K562 (cell line): Measurements from ENCODE around the gene PVALEF. TPM values are rescaled to one million over a fixed set of nuclear protein-coding genes. Genes with fewer than 3 reads are reported as not detected.
A peak's percentile ranks its signal among the peaks of the same experiment; 100 is the strongest.

Experiments used
- ATF1 ChIP-seq, 2 experiments: fragments of 450-650 bp in 1 of 2; IDR thresholded peaks; 2 replicates each; pipeline ENCODE4 v1.6.1; 2016; ENCODE audit warnings: missing compliant biosample characterization in 1 of 2, missing genetic modification characterization in 1 of 2
- CBX3 ChIP-seq, 2 experiments: IDR thresholded peaks; 1 replicate in 1 of 2; 2 replicates in 1 of 2; pipeline ENCODE4 v1.6.1; 2012; ENCODE audit warnings: inconsistent platforms in 2 of 2, low read length in 2 of 2, borderline replicate concordance in 1 of 2, control low read depth in 1 of 2
- E2F5 ChIP-seq: sonication (generic); formaldehyde crosslinking; IDR thresholded peaks from 2 replicates; pipeline ENCODE4 v1.8.0; 2022; ENCODE audit warnings: mild to moderate bottlenecking, missing genetic modification reagents
- JUNB ChIP-seq: fragments of 450-650 bp; formaldehyde crosslinking; conservative IDR thresholded peaks from 2 replicates; pipeline ENCODE4 v1.4.0; 2020; ENCODE audit warnings: mild to moderate bottlenecking
- KLF10 ChIP-seq: fragments of 250-450 bp; sonication (Bioruptor Pico); IDR thresholded peaks from 2 replicates; pipeline ENCODE4 v1.6.1; 2021; ENCODE audit warnings: matching md5 sums
- MCM7 ChIP-seq, 2 experiments: fragments of 450-650 bp; IDR thresholded peaks; 2 replicates each; pipeline ENCODE4 v1.6.1; 2016 to 2018
- PBX2 ChIP-seq, 2 experiments: IDR thresholded peaks in 1 of 2; conservative IDR thresholded peaks in 1 of 2; 2 replicates each; pipeline ENCODE4 v1.6.1; 2016; ENCODE audit warnings: low read depth in 2 of 2, mild to moderate bottlenecking in 1 of 2, missing compliant biosample characterization in 1 of 2, missing genetic modification characterization in 1 of 2, moderate library complexity in 1 of 2
- POLR2AphosphoS2 ChIP-seq: IDR thresholded peaks from 2 replicates; pipeline ENCODE4 v1.6.1; 2012; ENCODE audit warnings: low read length, improper control_type of control experiment
- RAD21 ChIP-seq, 2 experiments: fragments of 250-450 bp in 1 of 2; fragments of 450-650 bp in 1 of 2; sonication (Bioruptor Pico) in 1 of 2; formaldehyde crosslinking in 1 of 2; IDR thresholded peaks in 1 of 2; conservative IDR thresholded peaks in 1 of 2; 2 replicates each; pipeline versions ENCODE4 v1.4.0 to v1.8.0; 2020 to 2022; ENCODE audit warnings: mild to moderate bottlenecking in 2 of 2, moderate library complexity in 1 of 2
- SNAPC5 ChIP-seq: fragments of 250-450 bp; sonication (Bioruptor Pico); IDR thresholded peaks from 2 replicates; pipeline ENCODE4 v1.8.0; 2021; ENCODE audit warnings: moderate library complexity, mild to moderate bottlenecking, inconsistent platforms
- SREBF2 ChIP-seq: sonication (generic); formaldehyde crosslinking; IDR thresholded peaks from 2 replicates; pipeline ENCODE4 v1.4.0; 2020; ENCODE audit warnings: mild to moderate bottlenecking, missing genetic modification reagents
- TAL1 ChIP-seq: fragments of 450-650 bp; IDR thresholded peaks from 2 replicates; pipeline ENCODE4 v1.6.1; 2016; ENCODE audit warnings: mild to moderate bottlenecking
- ZMIZ1 ChIP-seq, 2 experiments: fragments of 150-350 bp in 1 of 2; IDR thresholded peaks; 2 replicates each; pipeline ENCODE4 v1.6.1; 2012 to 2016; ENCODE audit warnings: low read depth in 2 of 2, low read length in 2 of 2, mild to moderate bottlenecking in 1 of 2, moderate library complexity in 1 of 2
- ZNF124 ChIP-seq: sonication (generic); formaldehyde crosslinking; IDR thresholded peaks from 2 replicates; pipeline ENCODE4 v1.8.1; 2022; ENCODE audit warnings: missing genetic modification reagents
- ZNF224 ChIP-seq: sonication (generic); formaldehyde crosslinking; IDR thresholded peaks from 2 replicates; pipeline ENCODE4 v1.8.0; 2022; ENCODE audit warnings: mild to moderate bottlenecking, missing genetic modification reagents
- ZNF324 ChIP-seq: fragments of 250-450 bp; sonication (Bioruptor Pico); IDR thresholded peaks from 2 replicates; pipeline ENCODE4 v1.4.0; 2020; ENCODE audit warnings: mild to moderate bottlenecking
- ZNF431 ChIP-seq: sonication (generic); formaldehyde crosslinking; IDR thresholded peaks from 2 replicates; pipeline ENCODE4 v1.8.0; 2022; ENCODE audit warnings: mild to moderate bottlenecking, missing genetic modification reagents
- polyA plus RNA-seq, 8 experiments: library from polyadenylated mRNA; depleted of rRNA in 4 of 8; stranded (reverse) in 5 of 8; unstranded in 3 of 8; fragments of >200 nt; fragmentation: Nextera tagmentation in 2 of 8; fragmentation: Illumina TruSeq in 1 of 8; extraction: Ambion mirVana in 2 of 8; extraction: Trizol in 1 of 8; gene quantifications; 2 replicates each; pipeline versions ENCODE4 v1.2.1 to v1.2.3, GENCODE V29; 2011 to 2014; ENCODE audit warnings: inconsistent platforms in 1 of 8, missing spikeins in 1 of 8
- total RNA-seq, 7 experiments: library from RNA; depleted of rRNA in 6 of 7; stranded (reverse); fragments of >200 nt in 6 of 7; fragmentation: Illumina TruSeq in 2 of 7; extraction: Trizol in 2 of 7; gene quantifications; 2 replicates each; pipeline versions ENCODE4 v1.2.1 to v1.2.3, GENCODE V29; 2011 to 2021; ENCODE audit warnings: low replicate concordance in 1 of 7
- TF ChIP-seq, protein P1 (sequence below): fragments of 250-450 bp; sonication (Bioruptor Pico); IDR thresholded peaks from 2 replicates; pipeline ENCODE4 v1.5.0; 2021

PVALEF gene
- total and polyA plus RNA-seq, 9 of the 15 experiments (the other 6 are each of a cell fraction or from before 2014, with no cell fraction given): not detected

DNA sequence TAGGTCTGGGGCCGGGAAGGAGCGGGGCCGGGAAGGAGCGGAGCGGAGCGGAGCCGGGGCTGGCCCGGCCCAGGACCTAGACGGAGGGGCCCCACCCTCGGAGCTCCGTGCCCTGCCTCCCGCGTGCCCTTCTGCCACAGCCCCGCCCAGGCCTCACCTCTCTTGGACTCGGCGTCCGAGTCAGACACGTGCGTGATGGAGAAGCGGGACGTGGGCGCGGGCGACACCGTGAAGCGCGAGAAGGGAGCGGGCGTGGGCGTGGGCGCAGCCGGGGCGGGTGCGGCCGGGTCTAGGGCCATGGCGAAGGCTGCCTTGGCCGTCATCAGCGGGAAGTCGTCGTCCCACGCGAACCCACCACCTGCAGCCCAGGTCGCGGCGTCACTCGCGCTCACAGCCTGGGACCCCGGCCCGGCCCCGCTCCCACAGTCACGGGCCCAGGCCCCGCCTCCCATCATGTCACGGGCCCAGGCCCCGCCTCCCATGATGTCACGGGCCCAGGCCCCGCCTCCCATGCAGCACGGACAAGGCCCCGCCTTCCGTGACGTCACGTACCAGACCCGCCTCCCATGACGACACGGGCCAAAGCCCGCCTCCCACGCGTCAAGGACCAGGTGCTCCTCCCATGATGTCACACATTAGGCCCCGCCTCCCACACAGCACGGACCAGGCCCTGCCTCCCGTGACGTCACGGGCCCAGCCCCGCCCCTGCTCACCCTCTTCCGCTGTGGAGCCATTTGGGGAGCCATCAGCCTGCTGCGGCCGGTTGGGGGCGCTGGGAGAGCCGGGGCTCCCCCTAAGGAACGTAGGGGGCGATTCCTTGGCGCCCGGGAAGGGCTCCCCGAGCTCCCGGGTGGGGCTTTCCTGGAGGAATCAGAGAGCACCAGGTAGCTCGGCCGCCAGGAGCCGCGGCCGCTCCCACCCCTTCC lies 45.8 kb upstream of the PVALEF start (continued):
- TF ChIP-seq POLR2AphosphoS2 (no peak), TAL1 (no peak), ZMIZ1 (IDR thresholded peaks at IDR 0.05; ENCODE audit: low read depth in 2 of 2, low read length in 2 of 2) (no peak), KLF10 (no peak), SREBF2 (CRISPR knock-in tag) (no peak), ZNF431 (peak; percentile 21; the same call in 1 of the 2 replicates), ZNF224 (no peak), CBX3 (IDR thresholded peaks at IDR 0.05; ENCODE audit: borderline replicate concordance in 1 of 2, low read length in 2 of 2) (0 out of 3 replicates have a peak, but pooled peaks of 1 of the 2 experiments have one; percentile 30), PBX2 (CRISPR knock-in tag; IDR thresholded peaks at IDR 0.05; ENCODE audit: low read depth) (no peak), PBX2 (tag; conservative IDR thresholded peaks at IDR 0.05; ENCODE audit: low read depth) (no peak), SNAPC5 (CRISPR knock-in tag) (no peak), MCM7 (IDR thresholded peaks at IDR 0.05) (no peak), JUNB (CRISPR knock-in tag) (peak; percentile 39), ZNF124 (CRISPR knock-in tag) (no peak), RAD21 (CRISPR knock-in tag; conservative IDR thresholded peaks at IDR 0.05 in 1 of 2, IDR thresholded peaks at IDR 0.05 in 1 of 2) (peak; percentile 7 to 48; a peak in 2 of 4 replicates), ATF1 (CRISPR knock-in tag; IDR thresholded peaks at IDR 0.05) (peak; percentile 91), ATF1 (tag; IDR thresholded peaks at IDR 0.05) (peak; percentile 100), E2F5 (no peak), ZNF324 (CRISPR knock-in tag) (no peak)
- TF ChIP-seq, protein P1, sequence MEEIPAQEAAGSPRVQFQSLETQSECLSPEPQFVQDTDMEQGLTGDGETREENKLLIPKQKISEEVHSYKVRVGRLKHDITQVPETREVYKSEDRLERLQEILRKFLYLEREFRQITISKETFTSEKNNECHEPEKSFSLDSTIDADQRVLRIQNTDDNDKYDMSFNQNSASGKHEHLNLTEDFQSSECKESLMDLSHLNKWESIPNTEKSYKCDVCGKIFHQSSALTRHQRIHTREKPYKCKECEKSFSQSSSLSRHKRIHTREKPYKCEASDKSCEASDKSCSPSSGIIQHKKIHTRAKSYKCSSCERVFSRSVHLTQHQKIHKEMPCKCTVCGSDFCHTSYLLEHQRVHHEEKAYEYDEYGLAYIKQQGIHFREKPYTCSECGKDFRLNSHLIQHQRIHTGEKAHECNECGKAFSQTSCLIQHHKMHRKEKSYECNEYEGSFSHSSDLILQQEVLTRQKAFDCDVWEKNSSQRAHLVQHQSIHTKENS (CRISPR knock-in tag): no peak
